PC-9 (cell line): Measurements from ENCODE around the gene ITGB6. TPM values are rescaled to one million over a fixed set of nuclear protein-coding genes. Genes with fewer than 3 reads are reported as not detected.

Experiments used
- BruUV-seq: library from RNA; stranded (reverse); fragments of 400-500 nt; replicated peaks from 2 replicates; lab custom pipeline; 2021; lab: Mats Ljungman, UMichigan
- CTCF ChIA-PET: fragments of 300-600 bp; sonication (Branson Sonifier 250); formaldehyde crosslinking; loops from one replicate; lab custom pipeline; 2022; ENCODE audit warnings: antibody characterized with exemption; lab: Charles Lee
- POLR2A ChIA-PET: fragments of 300-600 bp; sonication (Branson Sonifier 250); formaldehyde crosslinking; loops from one replicate; lab custom pipeline; 2022; ENCODE audit warnings: antibody characterized with exemption; ENCODE audit not compliant: unreplicated experiment; lab: Charles Lee
- DNase-seq, 2 experiments: peaks; one replicate each; pipeline versions ENCODE4 v3.0.0 to v3.0.0-alpha.2; 2015 to 2022; ENCODE audit warnings: mixed read lengths in 1 of 2
- H2AFZ ChIP-seq: fragments of 200-600 bp; sonication (generic); 2 replicates; pipeline ENCODE4 v1.8.1; 2017; ENCODE audit warnings: antibody characterized with exemption
- H3F3A ChIP-seq: fragments of 200-600 bp; sonication (generic); 2 replicates; pipeline ENCODE4 v1.8.1; 2017; ENCODE audit warnings: antibody characterized with exemption, mild to moderate bottlenecking, low read depth; ENCODE audit not compliant: insufficient read depth
- H3K27ac ChIP-seq: fragments of 200-600 bp; sonication (generic); 2 replicates; pipeline ENCODE4 v1.6.1; 2016; ENCODE audit warnings: mixed run types
- H3K27me3 ChIP-seq: fragments of 200-600 bp; sonication (generic); 2 replicates; pipeline ENCODE4 v1.6.1; 2016; ENCODE audit warnings: low read depth, mixed run types; ENCODE audit not compliant: insufficient read depth
- H3K36me3 ChIP-seq: fragments of 200-600 bp; sonication (generic); 2 replicates; pipeline ENCODE4 v1.6.1; 2016; ENCODE audit warnings: low read depth, mixed run types
- H3K4me1 ChIP-seq: fragments of 200-600 bp; sonication (generic); replicated peaks from 2 replicates; pipeline ENCODE4 v1.6.1; 2016; ENCODE audit warnings: mixed run types; ENCODE audit not compliant: insufficient read depth
- H3K4me2 ChIP-seq: fragments of 200-600 bp; sonication (generic); 2 replicates; pipeline ENCODE4 v1.6.1; 2017; ENCODE audit warnings: mixed run types
- H3K4me3 ChIP-seq: fragments of 200-600 bp; sonication (generic); 2 replicates; pipeline ENCODE4 v1.6.1; 2016; ENCODE audit warnings: mixed run types
- H3K79me2 ChIP-seq: fragments of 200-600 bp; sonication (generic); 2 replicates; pipeline ENCODE4 v1.6.1; 2017; ENCODE audit warnings: low read depth, mixed run types
- H3K9me2 ChIP-seq: fragments of 200-600 bp; sonication (generic); 2 replicates; pipeline ENCODE4 v1.8.1; 2017; ENCODE audit warnings: mild to moderate bottlenecking; ENCODE audit not compliant: insufficient read depth
- H3K9me3 ChIP-seq: fragments of 200-600 bp; sonication (generic); 2 replicates; pipeline ENCODE4 v1.8.1; 2016; ENCODE audit warnings: low read depth; ENCODE audit not compliant: insufficient read depth
- H4K20me1 ChIP-seq: fragments of 200-600 bp; sonication (generic); 2 replicates; pipeline ENCODE4 v1.8.1; 2017; ENCODE audit not compliant: insufficient read depth
- EZH2 ChIP-seq: fragments of 200-600 bp; sonication (generic); IDR thresholded peaks from 2 replicates; pipeline ENCODE4 v1.8.0; 2017; ENCODE audit warnings: antibody characterized with exemption, low read depth
- intact Hi-C: fragments of 100-400 bp; cut with micrococcal nuclease; formaldehyde crosslinking; loops from one replicate; pipeline ENCODE4 v1.10.0; 2022; ENCODE audit not compliant: unreplicated experiment
- total RNA-seq: library from RNA; stranded (reverse); gene quantifications from 2 replicates; pipeline ENCODE4 v1.2.3, GENCODE V29; 2021
- TF ChIP-seq, protein P1 (sequence below): fragments of 200-600 bp; sonication (generic); conservative IDR thresholded peaks from 2 replicates; pipeline ENCODE4 v1.6.1; 2017; ENCODE audit warnings: mixed run types, antibody characterized with exemption, mild to moderate bottlenecking, moderate library complexity

ITGB6 gene
- total RNA-seq, 1 experiment from 2014 or later = 24.3 TPM

- intact Hi-C loops = no loop called here
- Histone ChIP-seq H3K4me3 (no peak overlapping the region), H3K79me2 (no peaks in the 10 kb centered on the region), H3K9me3 (no peaks in the 10 kb centered on the region), H3K27me3 (no peaks in the 10 kb centered on the region), H3K36me3 (peaks cover 18% of the 10 kb centered on the region; the same call in 1 of the 2 replicates), H3K27ac (no peak overlapping the region), H3F3A (no peaks in the 10 kb centered on the region), H3K4me2 (no peak overlapping the region), H4K20me1 (no peaks in the 10 kb centered on the region), H3K9me2 (no peaks in the 10 kb centered on the region), H2AFZ (no peak overlapping the region), H3K4me1 (no peaks in the 10 kb centered on the region)
- ChIA-PET CTCF (no interaction called here), POLR2A (no interaction called here)
- no peak for TF ChIP-seq EZH2
- TF ChIP-seq, protein P1, sequence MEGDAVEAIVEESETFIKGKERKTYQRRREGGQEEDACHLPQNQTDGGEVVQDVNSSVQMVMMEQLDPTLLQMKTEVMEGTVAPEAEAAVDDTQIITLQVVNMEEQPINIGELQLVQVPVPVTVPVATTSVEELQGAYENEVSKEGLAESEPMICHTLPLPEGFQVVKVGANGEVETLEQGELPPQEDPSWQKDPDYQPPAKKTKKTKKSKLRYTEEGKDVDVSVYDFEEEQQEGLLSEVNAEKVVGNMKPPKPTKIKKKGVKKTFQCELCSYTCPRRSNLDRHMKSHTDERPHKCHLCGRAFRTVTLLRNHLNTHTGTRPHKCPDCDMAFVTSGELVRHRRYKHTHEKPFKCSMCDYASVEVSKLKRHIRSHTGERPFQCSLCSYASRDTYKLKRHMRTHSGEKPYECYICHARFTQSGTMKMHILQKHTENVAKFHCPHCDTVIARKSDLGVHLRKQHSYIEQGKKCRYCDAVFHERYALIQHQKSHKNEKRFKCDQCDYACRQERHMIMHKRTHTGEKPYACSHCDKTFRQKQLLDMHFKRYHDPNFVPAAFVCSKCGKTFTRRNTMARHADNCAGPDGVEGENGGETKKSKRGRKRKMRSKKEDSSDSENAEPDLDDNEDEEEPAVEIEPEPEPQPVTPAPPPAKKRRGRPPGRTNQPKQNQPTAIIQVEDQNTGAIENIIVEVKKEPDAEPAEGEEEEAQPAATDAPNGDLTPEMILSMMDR = no peak
- no TSS peak for BruUV-seq
- no peak for DNase-seq
Observed at GRCh38 chr2:160104115-160104514, 96.0 kb downstream of the ITGB6 start.

DNA sequence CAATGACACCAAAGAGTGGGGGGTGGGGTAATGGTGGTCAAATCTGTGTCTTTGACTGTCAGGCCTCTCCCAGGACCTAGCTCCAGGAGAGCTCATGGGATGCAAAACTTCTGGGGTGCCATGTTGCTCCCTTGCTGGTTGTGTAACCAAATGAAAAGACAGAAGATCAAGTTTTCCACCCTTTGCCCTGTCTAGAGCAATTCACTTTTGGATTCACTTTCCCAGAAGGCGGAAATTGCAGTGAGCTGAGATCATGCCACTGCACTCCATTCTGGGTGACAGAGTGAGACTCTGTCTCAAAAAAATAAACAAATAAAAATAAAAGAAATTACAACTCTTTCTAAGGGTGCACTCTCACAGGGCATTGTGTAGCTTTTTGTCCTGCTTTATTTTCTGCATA, 102.7 kb downstream of the ITGB6 start:
- no peaks in the 10 kb centered on the region for H3K4me1 ChIP-seq
- H3K4me3 ChIP-seq = no peak overlapping the region
- intact Hi-C loops = no loop called here
- H3K9me3 ChIP-seq = no peaks in the 10 kb centered on the region
- no peaks in the 10 kb centered on the region for H3K79me2 ChIP-seq
- ChIA-PET CTCF (no interaction called here), POLR2A (no interaction called here)
- no peaks in the 10 kb centered on the region for H3F3A ChIP-seq
- H2AFZ ChIP-seq = no peak overlapping the region
- H3K9me2 ChIP-seq = no peaks in the 10 kb centered on the region
- no peak for DNase-seq
- no peaks in the 10 kb centered on the region for H3K27me3 ChIP-seq
- H3K27ac ChIP-seq = no peak overlapping the region
- BruUV-seq = no TSS peak
- H4K20me1 ChIP-seq = no peaks in the 10 kb centered on the region
- TF ChIP-seq, protein P1 = no peak
- TF ChIP-seq EZH2 = no peak
- H3K4me2 ChIP-seq = no peak overlapping the region
- H3K36me3 ChIP-seq = 0 out of 2 replicates have a peak, but pooled peaks cover 5% of the 10 kb centered on the region

- CTCF ChIA-PET = no interaction called here
- no TSS peak for BruUV-seq
- Histone ChIP-seq H3K4me2 (no peak overlapping the region), H3K36me3 (no peaks in the 10 kb centered on the region), H2AFZ (no peak overlapping the region), H3K4me1 (peaks cover 5% of the 10 kb centered on the region; the same call in 1 of the 2 replicates), H3K4me3 (no peak overlapping the region), H3K9me3 (no peaks in the 10 kb centered on the region), H4K20me1 (no peaks in the 10 kb centered on the region), H3F3A (no peaks in the 10 kb centered on the region), H3K27ac (no peak overlapping the region), H3K79me2 (no peaks in the 10 kb centered on the region), H3K9me2 (no peaks in the 10 kb centered on the region), H3K27me3 (no peaks in the 10 kb centered on the region)
- intact Hi-C loops = no loop called here
- DNase-seq = no peak
- TF ChIP-seq EZH2 = no peak
- TF ChIP-seq, protein P1 = no peak
- POLR2A ChIA-PET = interaction anchor here (0.6 kb wide), 1 partner anchor 629 kb away, joined by 3 read pairs; no protein-coding TSS in a partner anchor
Observed at GRCh38 chr2:160096409-160096808, 103.7 kb downstream of the ITGB6 start.
